HG03439 (cell line): Measurements from ENCODE around the gene HHAT.
A peak's percentile ranks its signal among the peaks of the same experiment; 100 is the strongest.

Experiments used
- ATAC-seq: cut with Tn5 transposase; IDR thresholded peaks from one replicate; pipeline ENCODE4 v1.9.1; 2021; ENCODE audit warnings: mild to moderate bottlenecking, moderate library complexity; ENCODE audit not compliant: unreplicated experiment

The HHAT gene

GRCh38 chr1:210531475-210532222 lies 202.9 kb downstream of the HHAT start:
- no peak for ATAC-seq

- ATAC-seq, result no peak
These were observed 203.5 kb downstream of the HHAT start for GRCh38 chr1:210532223-210532598.

GRCh38 chr1:210535761-210536160 lies 207.1 kb downstream of the HHAT start:
- ATAC-seq, result no peak

- ATAC-seq, result no peak
These were observed 207.7 kb downstream of the HHAT start for GRCh38 chr1:210536254-210536961.

GRCh38 chr1:210540288-210540687 lies 211.6 kb downstream of the HHAT start:
- no peak for ATAC-seq

GRCh38 chr1:210541680-210542358 lies 213.1 kb downstream of the HHAT start:
- ATAC-seq, result no peak

- ATAC-seq, result no peak
These were observed 223.2 kb downstream of the HHAT start for GRCh38 chr1:210551899-210552298.

- ATAC-seq, result no peak
These were observed 225.0 kb downstream of the HHAT start for GRCh38 chr1:210553711-210554110.

- no peak for ATAC-seq
These were observed 225.7 kb downstream of the HHAT start for GRCh38 chr1:210554382-210554781.

GRCh38 chr1:210556475-210556874 lies 227.8 kb downstream of the HHAT start:
- no peak for ATAC-seq

- no peak for ATAC-seq
These were observed 228.8 kb downstream of the HHAT start for GRCh38 chr1:210557426-210558077.

- no peak for ATAC-seq
These were observed 229.6 kb downstream of the HHAT start for GRCh38 chr1:210558302-210558701.

- ATAC-seq, result no peak
These were observed 236.6 kb downstream of the HHAT start for GRCh38 chr1:210565306-210565705.

GRCh38 chr1:210568631-210569030 lies 239.9 kb downstream of the HHAT start:
- no peak for ATAC-seq

GRCh38 chr1:210570116-210570515 lies 241.4 kb downstream of the HHAT start:
- no peak for ATAC-seq

GRCh38 chr1:210571356-210572284 lies 242.9 kb downstream of the HHAT start:
- ATAC-seq, result no peak

GRCh38 chr1:210573141-210573540 lies 244.4 kb downstream of the HHAT start:
- ATAC-seq, result no peak

- ATAC-seq, result no peak
These were observed 253.7 kb downstream of the HHAT start for GRCh38 chr1:210582205-210582970.

GRCh38 chr1:210584439-210585113 lies 255.9 kb downstream of the HHAT start:
- ATAC-seq, result peak; percentile 81
